GM23248 (cell line): Measurements from ENCODE around the gene TGM1.

ENCODE experiments used
- EZH2 ChIP-seq: fragments of 200-600 bp; sonication (generic); IDR thresholded peaks from 2 replicates; pipeline ENCODE4 v1.6.1; 2018; ENCODE audit warnings: antibody characterized with exemption, mild to moderate bottlenecking; ENCODE audit not compliant: insufficient read depth, poor library complexity, severe bottlenecking
- EZH2phosphoT487 ChIP-seq: fragments of 200-600 bp; sonication (generic); IDR thresholded peaks from 2 replicates; pipeline ENCODE4 v1.6.1; 2018; ENCODE audit warnings: antibody characterized with exemption, moderate library complexity, mild to moderate bottlenecking, low read depth; ENCODE audit not compliant: insufficient read depth

GRCh38 chr14:24293525-24293924 lies 30.5 kb upstream of the TGM1 start:
- TF ChIP-seq EZH2: no peak
- TF ChIP-seq EZH2phosphoT487: no peak
